ENCODE measurements around the gene UBE4B. TPM values are rescaled to one million over a fixed set of nuclear protein-coding genes. Genes with fewer than 3 reads are reported as not detected.

UBE4B gene
- total and polyA plus RNA-seq, 2 donors (not counting 1 experiment from before 2014, with no cell fraction given) = 21.7 to 57.5 TPM

DNA sequence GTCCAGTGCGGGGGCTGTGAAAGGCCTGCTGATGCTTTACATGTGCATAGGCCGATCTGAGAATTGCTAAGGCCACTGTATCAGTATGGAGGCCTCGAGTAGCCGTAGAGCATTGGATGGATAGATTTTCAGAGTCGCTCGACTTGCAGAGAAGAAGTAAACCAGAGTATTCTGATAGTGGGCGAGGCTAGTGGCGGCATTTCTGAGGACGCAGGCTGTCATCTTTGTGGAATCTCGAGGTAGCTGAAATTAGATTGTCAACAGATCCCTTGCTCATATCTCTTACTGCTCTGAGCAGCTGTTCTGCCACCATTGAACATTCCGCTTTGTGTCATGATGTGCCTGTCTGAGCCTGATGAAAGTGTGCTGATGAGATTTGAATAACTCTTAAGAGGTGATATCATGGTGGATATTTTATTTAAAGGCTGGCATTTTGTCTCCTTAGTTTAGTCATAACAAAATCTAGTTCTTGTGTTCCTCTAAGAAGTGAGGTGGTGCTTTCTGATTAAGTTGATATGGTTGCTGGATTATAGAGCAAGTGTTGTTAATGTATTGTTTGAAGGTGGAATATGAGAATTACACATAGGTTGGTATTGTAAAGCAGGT, 179.2 kb downstream of the UBE4B start:
- Histone ChIP-seq H3K27me3 (replicated peaks in 1 of 4; ENCODE audit: control extremely low read depth in 1 of 4, control insufficient read depth in 3 of 4, insufficient read depth in 4 of 4, low read length in 3 of 4) (peaks cover 0 to 4% (median 0%) of the 10 kb centered on the region in 4 experiments), H2AFZ (ENCODE audit: insufficient read depth, low read depth, low read length, poor library complexity, severe bottlenecking) (no peak overlapping the region), H4K20me1 (ENCODE audit: control insufficient read depth, insufficient read depth, low read length, poor library complexity, severe bottlenecking) (no peaks in the 10 kb centered on the region), H3K4me2 (replicated peaks; ENCODE audit: low read depth, low read length, poor library complexity, severe bottlenecking) (peak overlapping the region; percentile 91), H3K27ac (ENCODE audit: low read length in 2 of 2) (no peak overlapping the region), H3K79me2 (ENCODE audit: control insufficient read depth, insufficient read depth, low read length) (peaks cover 5% of the 10 kb centered on the region), H3K9me3 (ENCODE audit: control extremely low read depth in 1 of 3, control insufficient read depth in 2 of 3, insufficient read depth in 1 of 3, low read length in 2 of 3) (no peaks in the 10 kb centered on the region), H3K4me3 (ENCODE audit: control extremely low read depth in 1 of 5, extremely low read depth in 1 of 5, insufficient read depth in 1 of 5, low read depth in 2 of 5, low read length in 4 of 5) (peak overlapping the region in 1 of 5 experiments; percentile 15), H3K36me3 (replicated peaks in 1 of 2; ENCODE audit: control extremely low read depth in 1 of 2, control insufficient read depth in 1 of 2, extremely low read depth in 1 of 2, insufficient read depth in 2 of 2, low read length in 1 of 2) (no peaks in the 10 kb centered on the region), H3K4me1 (ENCODE audit: control insufficient read depth in 2 of 2, insufficient read depth in 2 of 2, low read length in 2 of 2) (peaks cover 6 to 23% of the 10 kb centered on the region in 2 donors), H3K9ac (ENCODE audit: low read length) (no peak overlapping the region)
- Mint-ChIP-seq H3K9me3 (ENCODE audit: insufficient read depth) (no peaks in the 10 kb centered on the region), H3K27me3 (no peaks in the 10 kb centered on the region), H3K4me3 (peak overlapping the region; percentile 86), H3K4me1 (peaks cover 35% of the 10 kb centered on the region), H3K27ac (peak overlapping the region; percentile 11)
- TF ChIP-seq EZH2 (IDR thresholded peaks at IDR 0.05; ENCODE audit: borderline replicate concordance, insufficient read depth, low read depth, low read length, poor library complexity, severe bottlenecking) = no peak
- TF ChIP-seq, protein P1, sequence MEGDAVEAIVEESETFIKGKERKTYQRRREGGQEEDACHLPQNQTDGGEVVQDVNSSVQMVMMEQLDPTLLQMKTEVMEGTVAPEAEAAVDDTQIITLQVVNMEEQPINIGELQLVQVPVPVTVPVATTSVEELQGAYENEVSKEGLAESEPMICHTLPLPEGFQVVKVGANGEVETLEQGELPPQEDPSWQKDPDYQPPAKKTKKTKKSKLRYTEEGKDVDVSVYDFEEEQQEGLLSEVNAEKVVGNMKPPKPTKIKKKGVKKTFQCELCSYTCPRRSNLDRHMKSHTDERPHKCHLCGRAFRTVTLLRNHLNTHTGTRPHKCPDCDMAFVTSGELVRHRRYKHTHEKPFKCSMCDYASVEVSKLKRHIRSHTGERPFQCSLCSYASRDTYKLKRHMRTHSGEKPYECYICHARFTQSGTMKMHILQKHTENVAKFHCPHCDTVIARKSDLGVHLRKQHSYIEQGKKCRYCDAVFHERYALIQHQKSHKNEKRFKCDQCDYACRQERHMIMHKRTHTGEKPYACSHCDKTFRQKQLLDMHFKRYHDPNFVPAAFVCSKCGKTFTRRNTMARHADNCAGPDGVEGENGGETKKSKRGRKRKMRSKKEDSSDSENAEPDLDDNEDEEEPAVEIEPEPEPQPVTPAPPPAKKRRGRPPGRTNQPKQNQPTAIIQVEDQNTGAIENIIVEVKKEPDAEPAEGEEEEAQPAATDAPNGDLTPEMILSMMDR (IDR thresholded peaks at IDR 0.05) = no peak
- CTCF ChIA-PET = interaction anchor here (0.7 kb wide), 1 partner anchor 262 kb away, joined by 4 read pairs; no protein-coding TSS in a partner anchor
- intact Hi-C loops (cut with micrococcal nuclease) = loop anchor here (2.0 to 10.0 kb wide), 3 partner anchors 123 to 263 kb away; partner anchors contain the start of genes PEX14 and UBE4B
- POLR2A ChIA-PET = no interaction called here
- ATAC-seq (ENCODE audit: low read depth) = no peak
- WGBS (ENCODE audit: insufficient coverage) = 96% methylated on average over 10 of the region's 11 CpGs
- no peak for DNase-seq

DNA sequence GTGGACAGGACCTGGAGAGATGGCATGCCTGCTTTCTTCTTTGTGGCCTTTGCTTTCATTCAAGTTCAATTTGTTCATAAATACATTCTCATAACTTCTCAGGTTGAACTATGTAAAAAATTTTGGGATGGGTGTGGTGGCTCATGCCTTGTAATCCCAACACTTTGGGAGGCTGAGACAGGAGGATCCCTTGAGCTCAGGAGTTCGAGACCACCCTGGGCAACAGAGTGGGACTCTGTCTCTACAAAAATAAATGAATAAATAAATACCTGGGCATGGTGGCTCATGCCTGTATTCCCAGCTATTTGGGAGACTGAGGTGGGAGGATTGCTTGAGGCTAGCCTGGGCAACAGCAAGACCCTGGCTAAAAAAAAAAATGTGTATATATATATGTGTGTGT, 179.7 kb downstream of the UBE4B start:
- Histone ChIP-seq H3K9ac (ENCODE audit: low read length) (no peak overlapping the region), H3K4me2 (replicated peaks; ENCODE audit: low read depth, low read length, poor library complexity, severe bottlenecking) (no peak overlapping the region), H3K4me3 (ENCODE audit: control extremely low read depth in 1 of 5, extremely low read depth in 1 of 5, insufficient read depth in 1 of 5, low read depth in 2 of 5, low read length in 4 of 5) (no peak overlapping the region), H3K27me3 (replicated peaks in 1 of 4; ENCODE audit: control extremely low read depth in 1 of 4, control insufficient read depth in 3 of 4, insufficient read depth in 4 of 4, low read length in 3 of 4) (peaks cover 0 to 4% (median 0%) of the 10 kb centered on the region in 4 experiments), H3K4me1 (ENCODE audit: control insufficient read depth in 2 of 2, insufficient read depth in 2 of 2, low read length in 2 of 2) (peaks cover 6 to 23% of the 10 kb centered on the region in 2 donors), H3K79me2 (ENCODE audit: control insufficient read depth, insufficient read depth, low read length) (peaks cover 9% of the 10 kb centered on the region), H3K9me3 (ENCODE audit: control extremely low read depth in 1 of 3, control insufficient read depth in 2 of 3, insufficient read depth in 1 of 3, low read length in 2 of 3) (no peaks in the 10 kb centered on the region), H2AFZ (ENCODE audit: insufficient read depth, low read depth, low read length, poor library complexity, severe bottlenecking) (no peak overlapping the region), H3K36me3 (replicated peaks in 1 of 2; ENCODE audit: control extremely low read depth in 1 of 2, control insufficient read depth in 1 of 2, extremely low read depth in 1 of 2, insufficient read depth in 2 of 2, low read length in 1 of 2) (no peaks in the 10 kb centered on the region), H3K27ac (ENCODE audit: low read length in 2 of 2) (no peak overlapping the region), H4K20me1 (ENCODE audit: control insufficient read depth, insufficient read depth, low read length, poor library complexity, severe bottlenecking) (no peaks in the 10 kb centered on the region)
- peaks cover 36% of the 10 kb centered on the region for H3K4me1 Mint-ChIP-seq
- WGBS (ENCODE audit: insufficient coverage) = no CpG with 5 or more reads among the region's 1 CpG
- ChIA-PET POLR2A (no interaction called here), CTCF (interaction anchor here (1.0 kb wide), 1 partner anchor 127 kb away, joined by 4 read pairs; no protein-coding TSS in a partner anchor)
- DNase-seq (no peak), ATAC-seq (ENCODE audit: low read depth) (no peak)
- TF ChIP-seq, protein P1 (IDR thresholded peaks at IDR 0.05) = no peak
- no peak for TF ChIP-seq EZH2 (IDR thresholded peaks at IDR 0.05; ENCODE audit: borderline replicate concordance, insufficient read depth, low read depth, low read length, poor library complexity, severe bottlenecking)
- H3K27ac Mint-ChIP-seq = no peak overlapping the region
- intact Hi-C loops (cut with micrococcal nuclease) = loop anchor here (10.0 kb wide), 1 partner anchor 122 kb away; no protein-coding TSS in a partner anchor
- H3K4me3 Mint-ChIP-seq = peak overlapping the region; percentile 86
- H3K9me3 Mint-ChIP-seq (ENCODE audit: insufficient read depth) = no peaks in the 10 kb centered on the region
- H3K27me3 Mint-ChIP-seq = no peaks in the 10 kb centered on the region

Data from B cell (primary cell).